Osteoblast (primary cell): Measurements from ENCODE around the gene JADE2. TPM values are rescaled to one million over a fixed set of nuclear protein-coding genes. Genes with fewer than 3 reads are reported as not detected.
"Not testable (repeated sequence)": the region's sequence is repeated elsewhere in the genome, so short reads cannot be mapped to it uniquely, and the experiment has no call there.

Experiments
- DNase-seq: peaks from one replicate; pipeline ENCODE4 v3.0.0; 2011; ENCODE audit warnings: low spot score, mixed read lengths; ENCODE audit not compliant: insufficient read length; ENCODE audit errors: missing footprints
- H2AFZ ChIP-seq: 2 replicates; pipeline ENCODE4 v1.6.0; 2011; ENCODE audit warnings: mild to moderate bottlenecking, low read length
- H3K27ac ChIP-seq: 2 replicates; pipeline ENCODE4 v1.5.1; 2011; ENCODE audit warnings: mild to moderate bottlenecking, low read depth, low read length, moderate library complexity
- H3K27me3 ChIP-seq: 2 replicates; pipeline ENCODE4 v1.6.0; 2012; ENCODE audit warnings: mild to moderate bottlenecking, control low read depth, inconsistent platforms, low read length, moderate library complexity; ENCODE audit not compliant: insufficient read depth
- H3K36me3 ChIP-seq: 2 replicates; pipeline ENCODE4 v1.5.1; 2011; ENCODE audit warnings: mild to moderate bottlenecking, low read length, control low read depth, moderate library complexity; ENCODE audit not compliant: insufficient read depth
- H3K4me1 ChIP-seq: 2 replicates; pipeline ENCODE4 v1.5.1; 2011; ENCODE audit warnings: mild to moderate bottlenecking, low read length, control low read depth, moderate library complexity; ENCODE audit not compliant: insufficient read depth
- H3K4me2 ChIP-seq: 2 replicates; pipeline ENCODE4 v1.6.0; 2011; ENCODE audit warnings: mild to moderate bottlenecking, low read length; ENCODE audit not compliant: insufficient read depth
- H3K4me3 ChIP-seq: fragments of 200-600 bp; sonication (generic); 3 replicates; pipeline ENCODE4 v1.5.1; 2012; ENCODE audit warnings: mild to moderate bottlenecking, low read length, inconsistent platforms; ENCODE audit not compliant: insufficient read depth
- H3K79me2 ChIP-seq: 2 replicates; pipeline ENCODE4 v1.6.0; 2012; ENCODE audit warnings: mild to moderate bottlenecking, low read length, control low read depth, inconsistent platforms; ENCODE audit not compliant: insufficient read depth
- H3K9me3 ChIP-seq: 2 replicates; pipeline ENCODE4 v1.5.1; 2011; ENCODE audit warnings: low read depth, low read length, control low read depth
- H4K20me1 ChIP-seq: 2 replicates; pipeline ENCODE4 v1.6.0; 2012; ENCODE audit warnings: mild to moderate bottlenecking, low read length, control low read depth; ENCODE audit not compliant: insufficient read depth
- CTCF ChIP-seq: IDR thresholded peaks from 2 replicates; pipeline ENCODE4 v1.5.1; 2011; ENCODE audit warnings: mild to moderate bottlenecking, low read depth, low read length, moderate library complexity; ENCODE audit errors: extremely low read depth
- total RNA-seq: library from RNA; depleted of rRNA; stranded (reverse); fragments of >200 nt; gene quantifications from 2 replicates; pipeline ENCODE4 v1.2.3, GENCODE V29; 2012

The JADE2 gene
- total RNA-seq, 1 donor, result 26.8 TPM

GRCh38 chr5:134492568-134492967 lies 32.9 kb upstream of the JADE2 start:
- Histone ChIP-seq H2AFZ (no peak overlapping the region), H4K20me1 (no peaks in the 10 kb centered on the region), H3K36me3 (no peaks in the 10 kb centered on the region), H3K27ac (no peak overlapping the region), H3K79me2 (no peaks in the 10 kb centered on the region), H3K4me1 (no peaks in the 10 kb centered on the region), H3K4me2 (no peak overlapping the region), H3K4me3 (no peak overlapping the region), H3K9me3 (no peaks in the 10 kb centered on the region), H3K27me3 (no peaks in the 10 kb centered on the region)
- TF ChIP-seq CTCF, result no peak
- no peak for DNase-seq

GRCh38 chr5:134493461-134494055 lies 31.9 kb upstream of the JADE2 start:
- Histone ChIP-seq H3K27me3 (no peaks in the 10 kb centered on the region), H3K4me2 (no peak overlapping the region), H3K9me3 (no peaks in the 10 kb centered on the region), H3K27ac (no peak overlapping the region), H3K36me3 (no peaks in the 10 kb centered on the region), H2AFZ (no peak overlapping the region), H3K4me3 (no peak overlapping the region), H3K4me1 (no peaks in the 10 kb centered on the region), H3K79me2 (no peaks in the 10 kb centered on the region), H4K20me1 (no peaks in the 10 kb centered on the region)
- no peak for DNase-seq
- no peak for TF ChIP-seq CTCF

GRCh38 chr5:134494780-134495179 lies 30.7 kb upstream of the JADE2 start:
- DNase-seq, result no peak

GRCh38 chr5:134499905-134500304 lies 25.6 kb upstream of the JADE2 start:
- not testable (repeated sequence) for H3K4me3 ChIP-seq, H3K4me2 ChIP-seq, H3K27ac ChIP-seq, H3K27me3 ChIP-seq, H4K20me1 ChIP-seq, H3K9me3 ChIP-seq, H3K36me3 ChIP-seq, H3K79me2 ChIP-seq, H2AFZ ChIP-seq, DNase-seq
- H3K4me1 ChIP-seq, result peaks cover 14% of the 10 kb centered on the region

More at GRCh38 chr5:134494780-134495179, 30.7 kb upstream of the JADE2 start:
- no peak overlapping the region for H3K4me2 ChIP-seq
- no peaks in the 10 kb centered on the region for H3K27me3 ChIP-seq
- no peaks in the 10 kb centered on the region for H3K79me2 ChIP-seq
- H4K20me1 ChIP-seq, result no peaks in the 10 kb centered on the region
- H3K9me3 ChIP-seq, result no peaks in the 10 kb centered on the region
- H3K27ac ChIP-seq, result no peak overlapping the region
- H3K4me3 ChIP-seq, result no peak overlapping the region
- no peak overlapping the region for H2AFZ ChIP-seq
- no peaks in the 10 kb centered on the region for H3K36me3 ChIP-seq
- H3K4me1 ChIP-seq, result no peaks in the 10 kb centered on the region
- no peak for TF ChIP-seq CTCF
